OCI-LY3 (cell line): ENCODE data around the gene ARAP1.

Experiments used
- H2AFZ ChIP-seq: fragments of 200-600, 300-600 bp; shearing (Covaris generic); 2 replicates; pipeline ENCODE4 v1.6.0; 2014; ENCODE audit warnings: antibody characterized with exemption, low read depth, low read length
- H3K27ac ChIP-seq: fragments of 200-600, 300-600 bp; sonication (generic); 2 replicates; pipeline ENCODE4 v1.5.1; 2014; ENCODE audit warnings: mild to moderate bottlenecking, low read length, moderate library complexity, mixed read lengths
- H3K27me3 ChIP-seq: fragments of 200-600, 300-600 bp; sonication (generic); 2 replicates; pipeline ENCODE4 v1.6.1; 2014; ENCODE audit warnings: low read depth, low read length, mixed read lengths
- H3K36me3 ChIP-seq: fragments of 200-600, 300-600 bp; sonication (generic); replicated peaks from 2 replicates; pipeline ENCODE3; 2014; ENCODE audit warnings: low read depth, low read length, mixed read lengths
- H3K4me1 ChIP-seq: fragments of 300-600, 200-600 bp; sonication (generic); 2 replicates; pipeline ENCODE4 v1.6.1; 2014; ENCODE audit warnings: low read length, mixed read lengths
- H3K4me2 ChIP-seq: fragments of 200-600, 300-600 bp; sonication (generic); 2 replicates; pipeline ENCODE4 v1.6.1; 2014; ENCODE audit warnings: low read length, mixed read lengths
- H3K4me3 ChIP-seq: fragments of 300-600, 200-600 bp; sonication (generic); 2 replicates; pipeline ENCODE4 v1.5.1; 2014; ENCODE audit warnings: antibody characterized with exemption, mild to moderate bottlenecking, low read length, moderate library complexity
- H3K79me2 ChIP-seq: fragments of 300-600, 200-600 bp; shearing (Covaris generic); 2 replicates; pipeline ENCODE4 v1.6.1; 2014; ENCODE audit warnings: mild to moderate bottlenecking, low read length, mixed read lengths
- H3K9ac ChIP-seq: fragments of 300-600, 200-600 bp; shearing (Covaris generic); 2 replicates; pipeline ENCODE4 v1.6.0; 2014; ENCODE audit warnings: mild to moderate bottlenecking, low read length, moderate library complexity
- H3K9me3 ChIP-seq: fragments of 200-600, 300-600 bp; shearing (Covaris generic); 2 replicates; pipeline ENCODE4 v1.6.1; 2014; ENCODE audit warnings: low read length, mixed read lengths; ENCODE audit not compliant: insufficient read depth
- H4K20me1 ChIP-seq: fragments of 200-600, 300-600 bp; sonication (generic); 2 replicates; pipeline ENCODE4 v1.6.1; 2016; ENCODE audit warnings: low read length, mixed read lengths; ENCODE audit not compliant: insufficient read depth
- EZH2phosphoT487 ChIP-seq: fragments of 200-600 bp; shearing (Covaris generic); IDR thresholded peaks from 2 replicates; pipeline ENCODE4 v1.6.1; 2018; ENCODE audit warnings: antibody characterized with exemption, mixed run types, low read depth
- TF ChIP-seq, protein P1 (sequence below): fragments of 200-600, 300-600 bp; sonication (generic); IDR thresholded peaks from 2 replicates; pipeline ENCODE4 v1.5.1; 2014; ENCODE audit warnings: antibody characterized with exemption, low read length, low read depth

Gene ARAP1

DNA sequence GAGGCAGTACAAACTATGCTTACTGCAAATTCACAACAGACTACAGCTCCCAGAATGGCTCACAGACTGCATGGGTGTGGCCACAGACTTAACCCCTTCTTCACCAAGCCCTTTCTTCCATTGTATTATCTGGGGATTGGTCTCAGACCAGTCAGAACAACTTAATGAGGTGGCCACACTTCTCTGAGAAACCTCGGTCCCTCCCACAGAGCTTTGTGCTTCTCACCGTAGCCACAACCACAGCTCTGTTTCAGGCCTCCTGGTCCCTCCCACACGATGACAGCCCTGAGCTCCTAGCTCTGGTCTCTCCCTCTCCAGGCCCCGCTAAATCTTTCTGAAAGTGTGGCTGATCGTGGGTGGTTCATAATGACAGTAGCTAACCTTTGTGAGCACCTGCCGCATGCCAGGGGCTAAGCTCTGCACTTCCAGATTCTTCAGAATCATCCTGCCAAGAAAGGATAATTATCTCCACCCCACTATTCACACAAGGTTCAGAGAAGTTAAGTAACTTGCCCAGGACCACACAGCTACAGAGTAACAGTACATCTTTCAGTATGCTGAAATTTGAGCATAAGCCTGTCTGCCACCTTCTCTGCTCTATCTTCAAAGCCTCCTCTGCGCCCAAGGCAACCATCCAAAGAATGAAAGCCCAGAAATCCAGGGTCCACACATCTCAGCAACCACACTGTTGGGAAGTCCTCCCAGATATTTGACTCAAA, 83.4 kb downstream of the ARAP1 start:
- peaks cover 2% of the 10 kb centered on the region for H3K36me3 ChIP-seq
- no peaks in the 10 kb centered on the region for H3K79me2 ChIP-seq
- no peak overlapping the region for H3K4me2 ChIP-seq
- no peak overlapping the region for H3K9ac ChIP-seq
- peaks cover 7% of the 10 kb centered on the region for H3K9me3 ChIP-seq
- H4K20me1 ChIP-seq = no peaks in the 10 kb centered on the region
- H3K4me1 ChIP-seq = 0 out of 2 replicates have a peak, but pooled peaks cover 2% of the 10 kb centered on the region
- no peak for TF ChIP-seq EZH2phosphoT487
- TF ChIP-seq, protein P1, sequence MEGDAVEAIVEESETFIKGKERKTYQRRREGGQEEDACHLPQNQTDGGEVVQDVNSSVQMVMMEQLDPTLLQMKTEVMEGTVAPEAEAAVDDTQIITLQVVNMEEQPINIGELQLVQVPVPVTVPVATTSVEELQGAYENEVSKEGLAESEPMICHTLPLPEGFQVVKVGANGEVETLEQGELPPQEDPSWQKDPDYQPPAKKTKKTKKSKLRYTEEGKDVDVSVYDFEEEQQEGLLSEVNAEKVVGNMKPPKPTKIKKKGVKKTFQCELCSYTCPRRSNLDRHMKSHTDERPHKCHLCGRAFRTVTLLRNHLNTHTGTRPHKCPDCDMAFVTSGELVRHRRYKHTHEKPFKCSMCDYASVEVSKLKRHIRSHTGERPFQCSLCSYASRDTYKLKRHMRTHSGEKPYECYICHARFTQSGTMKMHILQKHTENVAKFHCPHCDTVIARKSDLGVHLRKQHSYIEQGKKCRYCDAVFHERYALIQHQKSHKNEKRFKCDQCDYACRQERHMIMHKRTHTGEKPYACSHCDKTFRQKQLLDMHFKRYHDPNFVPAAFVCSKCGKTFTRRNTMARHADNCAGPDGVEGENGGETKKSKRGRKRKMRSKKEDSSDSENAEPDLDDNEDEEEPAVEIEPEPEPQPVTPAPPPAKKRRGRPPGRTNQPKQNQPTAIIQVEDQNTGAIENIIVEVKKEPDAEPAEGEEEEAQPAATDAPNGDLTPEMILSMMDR = no peak
- H2AFZ ChIP-seq = no peak overlapping the region
- no peak overlapping the region for H3K4me3 ChIP-seq
- H3K27me3 ChIP-seq = peaks cover 39% of the 10 kb centered on the region
- H3K27ac ChIP-seq = no peak overlapping the region

DNA sequence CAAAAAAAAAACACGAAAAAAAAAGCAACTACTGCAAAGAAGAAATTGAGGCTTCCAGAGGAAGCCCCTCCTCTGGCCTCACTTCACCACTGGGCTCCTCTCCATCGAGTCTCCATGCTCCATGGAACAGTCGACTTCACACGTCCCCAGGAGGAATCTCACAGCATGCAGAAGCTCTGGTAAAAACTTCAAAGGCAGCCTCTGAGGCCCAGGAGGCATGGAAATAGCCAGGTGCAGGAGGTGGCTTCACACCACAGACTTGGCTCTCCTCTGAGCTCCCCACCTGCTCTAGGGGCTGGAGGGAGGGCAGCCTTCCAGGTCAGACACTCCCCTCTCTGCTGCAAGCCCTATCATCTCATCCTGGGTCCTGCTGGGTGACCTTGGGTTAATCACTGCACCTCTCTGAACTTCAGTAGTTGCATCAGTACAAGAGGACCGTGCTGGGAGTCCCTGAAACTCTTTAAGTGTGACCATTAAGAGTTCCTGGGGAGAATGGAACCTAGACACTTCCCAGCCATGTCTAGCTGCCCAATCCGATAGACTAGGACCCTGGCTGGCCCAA, 86.2 kb downstream of the ARAP1 start:
- Histone ChIP-seq H3K79me2 (no peaks in the 10 kb centered on the region), H3K4me1 (0 out of 2 replicates have a peak, but pooled peaks cover 2% of the 10 kb centered on the region), H3K4me3 (no peak overlapping the region), H3K9me3 (peaks cover 7% of the 10 kb centered on the region), H3K36me3 (peaks cover 2% of the 10 kb centered on the region), H3K27me3 (peaks cover 52% of the 10 kb centered on the region), H4K20me1 (no peaks in the 10 kb centered on the region), H3K9ac (no peak overlapping the region), H3K27ac (no peak overlapping the region), H2AFZ (no peak overlapping the region), H3K4me2 (no peak overlapping the region)
- TF ChIP-seq, protein P1 = no peak
- no peak for TF ChIP-seq EZH2phosphoT487

DNA sequence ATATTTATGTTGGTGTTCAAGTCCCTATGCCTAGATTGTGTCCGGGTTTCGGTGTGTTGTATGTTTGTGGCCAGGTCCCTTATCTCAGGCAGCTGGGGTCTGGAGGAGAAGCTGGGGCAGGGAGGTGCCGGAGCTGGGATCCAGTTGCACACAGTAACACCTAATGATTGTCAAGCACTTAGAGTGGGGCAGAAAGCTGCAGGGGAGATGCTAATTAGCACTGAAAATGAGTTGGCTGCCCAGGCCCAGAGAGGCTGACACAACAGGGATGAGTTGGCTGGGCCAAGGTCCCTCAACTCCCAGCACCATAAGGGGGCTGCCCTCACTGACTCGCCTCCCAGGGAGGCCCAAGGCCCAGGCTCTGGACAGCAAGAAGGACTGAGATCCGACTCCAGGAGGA, 90.2 kb downstream of the ARAP1 start:
- Histone ChIP-seq H3K4me3 (no peak overlapping the region), H3K27me3 (peaks cover 39% of the 10 kb centered on the region), H3K4me1 (no peaks in the 10 kb centered on the region), H3K79me2 (no peaks in the 10 kb centered on the region), H3K36me3 (no peaks in the 10 kb centered on the region), H3K27ac (no peak overlapping the region), H2AFZ (no peak overlapping the region), H4K20me1 (no peaks in the 10 kb centered on the region), H3K9me3 (0 out of 2 replicates have a peak, but pooled peaks cover under 1% of the 10 kb centered on the region), H3K4me2 (no peak overlapping the region), H3K9ac (no peak overlapping the region)
- TF ChIP-seq EZH2phosphoT487 = no peak
- TF ChIP-seq, protein P1 = no peak

DNA sequence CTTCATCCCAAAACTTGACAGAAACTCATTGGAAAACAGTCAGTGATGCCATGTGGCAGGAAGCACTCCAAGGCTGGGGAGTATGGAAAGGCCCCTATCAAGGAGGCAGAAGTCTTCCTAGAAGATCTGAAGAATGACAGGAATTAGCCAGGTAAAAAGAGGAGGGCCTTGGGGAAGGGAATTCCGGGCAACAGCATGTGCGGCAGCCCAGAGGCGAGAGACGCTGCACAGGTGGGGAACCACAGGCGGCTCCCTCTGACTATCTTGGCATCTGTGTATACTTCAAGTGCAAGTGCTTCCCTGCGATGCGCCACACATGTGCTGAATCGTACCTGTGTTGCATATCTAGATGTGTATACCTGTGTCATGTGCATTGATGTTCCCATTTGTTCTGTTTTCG, 90.7 kb downstream of the ARAP1 start:
- H3K27me3 ChIP-seq = peaks cover 39% of the 10 kb centered on the region

More for the DNA sequence above, 90.7 kb downstream of the ARAP1 start:
- Histone ChIP-seq H4K20me1 (no peaks in the 10 kb centered on the region), H3K27ac (no peak overlapping the region), H3K4me2 (no peak overlapping the region), H3K79me2 (no peaks in the 10 kb centered on the region), H3K4me1 (no peaks in the 10 kb centered on the region), H3K36me3 (no peaks in the 10 kb centered on the region), H3K9ac (no peak overlapping the region), H3K9me3 (no peaks in the 10 kb centered on the region), H2AFZ (no peak overlapping the region), H3K4me3 (no peak overlapping the region)
- no peak for TF ChIP-seq EZH2phosphoT487
- TF ChIP-seq, protein P1 = no peak
